Thyroid gland (tissue), 4 donors: ENCODE data around the gene TRAPPC4.

ENCODE experiments used
- CTCF ChIP-seq, 6 experiments: fragments of 200-600 bp in 3 of 6; fragments of 450-650 bp in 3 of 6; sonication (generic) in 3 of 6; IDR thresholded peaks; one replicate each; pipeline ENCODE4 v1.5.1; 2016 to 2019; ENCODE audit warnings: antibody characterized with exemption in 6 of 6, mild to moderate bottlenecking in 2 of 6, inconsistent platforms in 1 of 6, moderate library complexity in 1 of 6
- POLR2A ChIP-seq, 2 donors: fragments of 450-650 bp; IDR thresholded peaks; one replicate each; pipeline ENCODE4 v1.6.1; 2017; ENCODE audit warnings: antibody characterized with exemption in 2 of 2, mild to moderate bottlenecking in 2 of 2, moderate library complexity in 1 of 2

DNA sequence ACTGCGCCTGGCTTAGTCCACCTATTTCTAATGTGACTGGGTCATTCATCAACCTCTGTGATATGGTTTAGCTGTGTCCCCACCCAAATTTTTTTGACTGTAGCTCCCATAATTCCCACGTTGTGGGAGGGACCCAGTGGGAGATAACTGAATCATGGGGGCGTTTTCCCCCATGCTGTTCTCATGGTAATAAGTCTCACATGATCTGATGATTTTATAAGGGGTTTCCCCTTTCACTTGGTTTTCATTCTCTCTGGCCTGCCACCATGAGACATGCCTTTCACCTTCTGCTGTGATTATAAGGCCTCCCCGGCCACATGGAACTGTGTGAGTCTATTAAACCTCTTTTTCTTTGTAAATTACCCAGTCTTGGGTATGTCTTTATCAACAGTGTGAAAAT, 11.9 kb upstream of the TRAPPC4 start:
- no peak for TF ChIP-seq POLR2A (IDR thresholded peaks at IDR 0.05)
- no peak for TF ChIP-seq CTCF (IDR thresholded peaks at IDR 0.05)
